RWPE2 (cell line): Measurements from ENCODE around the gene CACNA1B.
"Not testable (repeated sequence)": the region's sequence is repeated elsewhere in the genome, so short reads cannot be mapped to it uniquely, and the experiment has no call there.

ENCODE experiments used
- ATAC-seq: fragments of 200-7000 bp; cut with Tn5 transposase; 3 replicates; pipeline ENCODE4 v1.9.1; 2021; ENCODE audit warnings: low read depth
- DNase-seq: peaks from one replicate; pipeline ENCODE4 v3.0.0-alpha.2; 2020; ENCODE audit warnings: low spot score
- H3K27ac ChIP-seq: fragments of 450-650 bp; 2 replicates; pipeline ENCODE4 v1.5.1; 2017; ENCODE audit warnings: mild to moderate bottlenecking; ENCODE audit not compliant: poor library complexity, severe bottlenecking
- H3K27me3 ChIP-seq: fragments of 250-450 bp; sonication (Bioruptor Pico); 2 replicates; pipeline ENCODE4 v1.5.1; 2021; ENCODE audit warnings: mild to moderate bottlenecking, moderate library complexity; ENCODE audit not compliant: insufficient read depth, poor library complexity, severe bottlenecking
- H3K36me3 ChIP-seq: fragments of 250-450 bp; sonication (Bioruptor Pico); 2 replicates; pipeline ENCODE4 v1.5.1; 2020; ENCODE audit warnings: low read depth, mild to moderate bottlenecking, moderate library complexity
- H3K4me1 ChIP-seq: fragments of 250-450 bp; sonication (Bioruptor Pico); 2 replicates; pipeline ENCODE4 v1.5.1; 2021; ENCODE audit warnings: mild to moderate bottlenecking, moderate library complexity; ENCODE audit not compliant: insufficient read depth, poor library complexity, severe bottlenecking
- H3K4me3 ChIP-seq: fragments of 250-450 bp; sonication (Bioruptor Pico); 2 replicates; pipeline ENCODE4 v1.5.1; 2021; ENCODE audit warnings: mild to moderate bottlenecking, moderate library complexity; ENCODE audit not compliant: severe bottlenecking
- H3K9me3 ChIP-seq: fragments of 250-450 bp; sonication (Bioruptor Pico); 2 replicates; pipeline ENCODE4 v1.5.1; 2021; ENCODE audit warnings: mild to moderate bottlenecking, moderate library complexity; ENCODE audit not compliant: severe bottlenecking
- TF ChIP-seq, protein P1 (sequence below): fragments of 450-650 bp; IDR thresholded peaks from one replicate; pipeline ENCODE4 v1.5.1; 2017; ENCODE audit warnings: mild to moderate bottlenecking, moderate library complexity; ENCODE audit not compliant: poor library complexity, severe bottlenecking

CACNA1B gene

DNA sequence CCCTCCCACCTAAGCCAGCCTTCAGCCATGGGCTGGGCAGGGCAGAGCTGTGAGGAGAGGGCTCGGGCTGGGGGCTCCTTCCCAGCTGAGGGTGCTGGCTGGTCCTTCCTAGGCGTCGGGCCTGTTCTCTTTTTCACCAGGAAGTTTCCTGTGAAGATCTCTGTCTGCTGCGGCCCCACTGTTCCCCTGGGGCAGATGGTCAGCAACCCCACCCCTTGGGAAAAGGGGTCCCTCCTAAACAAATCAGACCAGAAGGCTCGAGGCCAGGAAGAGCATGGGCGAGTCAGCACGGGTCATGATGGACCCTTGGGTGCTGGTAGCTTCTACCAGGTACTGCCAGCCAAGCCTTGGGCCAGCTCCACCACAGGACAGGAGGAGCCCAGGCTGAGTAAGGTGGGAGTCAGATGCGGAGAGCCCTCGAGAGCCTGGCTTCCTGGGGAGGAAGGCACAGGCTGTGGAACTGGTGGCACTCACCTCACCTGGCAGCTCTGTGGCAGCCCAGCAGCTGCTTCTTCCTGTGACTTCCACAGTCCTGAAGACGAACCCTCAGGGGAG, 3.5 kb downstream of the CACNA1B start:
- H3K4me3 ChIP-seq: no peak overlapping the region
- H3K27ac ChIP-seq: no peak overlapping the region
- H3K9me3 ChIP-seq: no peaks in the 10 kb centered on the region
- no peak for DNase-seq
- H3K27me3 ChIP-seq: peaks cover 19% of the 10 kb centered on the region
- no peaks in the 10 kb centered on the region for H3K4me1 ChIP-seq
- TF ChIP-seq, protein P1, sequence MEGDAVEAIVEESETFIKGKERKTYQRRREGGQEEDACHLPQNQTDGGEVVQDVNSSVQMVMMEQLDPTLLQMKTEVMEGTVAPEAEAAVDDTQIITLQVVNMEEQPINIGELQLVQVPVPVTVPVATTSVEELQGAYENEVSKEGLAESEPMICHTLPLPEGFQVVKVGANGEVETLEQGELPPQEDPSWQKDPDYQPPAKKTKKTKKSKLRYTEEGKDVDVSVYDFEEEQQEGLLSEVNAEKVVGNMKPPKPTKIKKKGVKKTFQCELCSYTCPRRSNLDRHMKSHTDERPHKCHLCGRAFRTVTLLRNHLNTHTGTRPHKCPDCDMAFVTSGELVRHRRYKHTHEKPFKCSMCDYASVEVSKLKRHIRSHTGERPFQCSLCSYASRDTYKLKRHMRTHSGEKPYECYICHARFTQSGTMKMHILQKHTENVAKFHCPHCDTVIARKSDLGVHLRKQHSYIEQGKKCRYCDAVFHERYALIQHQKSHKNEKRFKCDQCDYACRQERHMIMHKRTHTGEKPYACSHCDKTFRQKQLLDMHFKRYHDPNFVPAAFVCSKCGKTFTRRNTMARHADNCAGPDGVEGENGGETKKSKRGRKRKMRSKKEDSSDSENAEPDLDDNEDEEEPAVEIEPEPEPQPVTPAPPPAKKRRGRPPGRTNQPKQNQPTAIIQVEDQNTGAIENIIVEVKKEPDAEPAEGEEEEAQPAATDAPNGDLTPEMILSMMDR: no peak
- ATAC-seq: no peak
- no peaks in the 10 kb centered on the region for H3K36me3 ChIP-seq

DNA sequence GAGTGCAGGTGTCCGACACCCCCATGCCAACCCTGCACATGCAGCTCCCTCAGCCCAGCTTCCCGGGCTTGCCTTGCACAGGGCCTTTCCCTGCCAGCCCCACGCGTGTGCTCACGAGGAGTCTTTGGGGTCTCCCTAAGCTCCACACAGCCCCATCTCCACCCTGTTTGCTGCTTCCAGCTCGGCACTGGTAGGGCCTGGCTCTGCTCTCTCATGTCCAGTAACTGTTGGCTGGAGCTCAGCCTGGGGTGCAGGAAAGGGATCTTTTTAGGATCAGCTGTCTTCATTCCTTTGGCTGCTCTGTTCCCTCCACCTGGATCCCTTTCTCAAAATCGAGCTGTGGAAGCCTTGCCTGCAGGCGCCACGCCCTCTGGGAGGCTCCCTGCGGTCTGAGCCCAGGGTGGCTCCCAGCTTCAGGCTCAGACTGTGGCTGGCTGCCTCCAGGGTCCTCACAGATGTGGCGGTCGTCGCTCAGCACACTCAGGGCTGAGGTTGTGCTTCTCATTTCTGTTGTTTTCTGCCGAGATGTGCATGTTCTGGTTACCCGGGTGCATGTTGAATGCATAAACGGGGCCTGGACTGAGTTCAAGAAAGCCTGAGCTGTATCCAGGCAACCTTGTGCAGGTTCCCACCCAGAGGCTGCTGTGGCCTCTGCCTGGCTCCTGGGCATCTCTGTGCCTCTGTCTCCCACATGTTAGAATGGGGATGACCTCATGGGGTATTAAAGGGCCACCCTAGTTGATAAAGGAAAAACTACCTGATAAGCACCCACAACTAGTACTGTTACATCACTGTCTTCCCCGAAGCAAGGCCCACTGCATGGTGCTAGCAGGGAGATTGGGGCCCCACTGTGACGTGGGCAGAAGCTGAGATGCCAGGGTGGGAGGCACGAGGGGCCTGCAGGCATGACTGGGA, 4.3 kb downstream of the CACNA1B start:
- Histone ChIP-seq H3K4me3 (no peak overlapping the region), H3K27me3 (peaks cover 12% of the 10 kb centered on the region), H3K36me3 (no peaks in the 10 kb centered on the region), H3K9me3 (no peaks in the 10 kb centered on the region), H3K27ac (no peak overlapping the region), H3K4me1 (no peaks in the 10 kb centered on the region)
- TF ChIP-seq, protein P1: no peak
- ATAC-seq (no peak), DNase-seq (no peak)

DNA sequence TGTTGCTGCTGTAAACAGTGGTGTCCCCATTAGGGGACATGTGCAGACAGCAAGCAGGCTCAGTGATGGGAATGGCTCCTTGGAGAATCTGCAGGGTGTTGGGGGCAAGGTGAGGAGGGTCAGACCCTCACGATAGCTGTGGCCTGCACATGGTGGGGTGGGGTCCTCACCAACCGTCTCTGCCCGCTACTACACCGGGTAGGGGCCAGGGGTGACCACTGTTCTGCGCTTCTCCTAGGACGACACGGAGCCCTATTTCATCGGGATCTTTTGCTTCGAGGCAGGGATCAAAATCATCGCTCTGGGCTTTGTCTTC, 4.9 kb downstream of the CACNA1B start:
- no peaks in the 10 kb centered on the region for H3K9me3 ChIP-seq
- DNase-seq (no peak), ATAC-seq (no peak)
- peaks cover 8% of the 10 kb centered on the region for H3K27me3 ChIP-seq
- H3K4me3 ChIP-seq: no peak overlapping the region
- no peaks in the 10 kb centered on the region for H3K36me3 ChIP-seq
- TF ChIP-seq, protein P1: no peak
- H3K27ac ChIP-seq: no peak overlapping the region
- no peaks in the 10 kb centered on the region for H3K4me1 ChIP-seq

DNA sequence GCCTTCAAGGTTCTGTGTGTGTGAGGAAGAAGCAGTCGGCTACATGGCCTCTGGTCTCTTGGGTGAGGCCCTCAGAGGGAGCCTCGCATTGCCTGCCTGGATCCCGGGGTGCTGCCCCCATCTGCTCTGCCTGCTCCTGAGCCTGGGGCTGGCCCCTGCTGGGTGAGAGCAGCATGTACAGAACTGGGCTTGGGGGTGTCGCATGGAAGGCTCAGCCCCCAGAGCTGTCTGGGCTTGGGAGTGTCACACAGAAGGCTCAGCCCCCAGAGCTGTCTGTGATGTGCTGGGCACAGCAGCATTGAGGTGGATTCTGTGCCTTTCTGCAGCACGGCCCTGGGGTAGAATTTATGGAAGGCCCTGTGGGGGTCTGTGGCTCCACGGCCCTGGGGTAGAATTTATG, 6.4 kb downstream of the CACNA1B start:
- not testable (repeated sequence) for DNase-seq, H3K36me3 ChIP-seq, ATAC-seq

DNA sequence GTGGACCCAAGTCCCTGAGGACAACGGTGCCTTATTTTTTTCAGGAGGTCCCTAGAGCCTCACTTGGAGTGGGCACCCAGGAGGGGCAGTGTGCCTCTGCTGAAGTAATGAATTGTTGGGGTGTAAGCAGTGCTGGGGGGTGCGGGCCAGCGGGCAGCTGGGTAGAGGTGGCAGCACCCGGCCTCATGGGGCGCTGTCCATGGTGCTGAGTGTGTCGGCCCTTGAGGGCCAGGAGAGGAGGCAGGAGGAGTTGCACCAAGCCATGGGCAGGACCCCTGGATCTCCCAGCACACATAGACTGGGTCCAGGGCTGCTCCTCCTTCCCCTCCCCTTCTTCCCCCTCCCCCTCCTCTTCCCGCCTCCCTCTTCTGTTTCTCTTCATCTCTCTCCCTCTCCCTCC, 7.0 kb downstream of the CACNA1B start:
- not testable (repeated sequence) for ATAC-seq, DNase-seq, H3K9me3 ChIP-seq

More for the DNA sequence above, 6.4 kb downstream of the CACNA1B start:
- H3K9me3 ChIP-seq, H3K4me3 ChIP-seq, H3K4me1 ChIP-seq, H3K27ac ChIP-seq, H3K27me3 ChIP-seq: not testable (repeated sequence)

DNA sequence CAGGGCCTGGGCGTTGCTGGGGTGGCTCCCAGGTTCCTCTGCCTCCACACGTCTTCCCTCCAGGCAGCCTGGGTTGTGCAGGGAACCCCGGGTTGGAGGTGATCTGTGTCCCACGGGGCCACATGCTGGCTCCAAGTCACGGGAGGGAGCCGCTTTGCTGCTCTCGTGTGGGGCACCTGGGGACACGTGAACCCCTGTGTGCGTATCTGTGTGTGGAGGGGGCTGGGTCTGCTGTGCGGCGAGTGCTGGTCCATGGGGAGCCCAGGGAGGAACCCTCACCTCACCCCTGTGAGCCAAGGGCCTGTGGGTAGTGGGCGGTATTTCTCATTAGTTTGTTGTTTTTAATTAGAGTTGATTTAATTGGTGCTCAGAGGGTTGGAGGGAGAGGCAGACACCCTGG, 7.5 kb downstream of the CACNA1B start:
- not testable (repeated sequence) for H3K27me3 ChIP-seq, H3K4me3 ChIP-seq, H3K9me3 ChIP-seq, H3K4me1 ChIP-seq, H3K36me3 ChIP-seq, DNase-seq, ATAC-seq, H3K27ac ChIP-seq

More for the DNA sequence above, 7.0 kb downstream of the CACNA1B start:
- H3K4me1 ChIP-seq, H3K27ac ChIP-seq, H3K27me3 ChIP-seq, H3K36me3 ChIP-seq, H3K4me3 ChIP-seq: not testable (repeated sequence)

DNA sequence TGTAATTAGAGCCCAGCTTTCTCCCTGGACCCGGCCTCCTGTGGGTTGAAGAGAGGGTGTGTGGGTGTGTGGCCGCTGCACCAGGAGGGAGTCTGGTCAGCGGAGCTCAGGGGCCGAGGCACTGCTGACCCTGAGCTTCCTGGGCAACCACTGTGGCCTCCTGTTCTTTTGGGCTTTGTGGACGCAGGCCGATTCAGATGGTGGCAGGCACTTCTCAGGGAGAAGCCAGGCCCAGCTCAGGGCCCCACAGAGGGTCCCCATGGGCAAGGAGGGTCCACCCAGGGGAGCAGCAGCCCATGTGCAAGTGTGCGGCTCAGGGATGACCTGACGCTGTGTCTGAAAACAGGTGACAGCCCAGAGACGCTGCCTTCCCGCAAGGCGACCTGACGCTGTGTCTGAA, 11.0 kb downstream of the CACNA1B start:
- not testable (repeated sequence) for ATAC-seq, H3K27me3 ChIP-seq, DNase-seq, H3K9me3 ChIP-seq, H3K4me1 ChIP-seq, H3K27ac ChIP-seq, H3K4me3 ChIP-seq, H3K36me3 ChIP-seq

DNA sequence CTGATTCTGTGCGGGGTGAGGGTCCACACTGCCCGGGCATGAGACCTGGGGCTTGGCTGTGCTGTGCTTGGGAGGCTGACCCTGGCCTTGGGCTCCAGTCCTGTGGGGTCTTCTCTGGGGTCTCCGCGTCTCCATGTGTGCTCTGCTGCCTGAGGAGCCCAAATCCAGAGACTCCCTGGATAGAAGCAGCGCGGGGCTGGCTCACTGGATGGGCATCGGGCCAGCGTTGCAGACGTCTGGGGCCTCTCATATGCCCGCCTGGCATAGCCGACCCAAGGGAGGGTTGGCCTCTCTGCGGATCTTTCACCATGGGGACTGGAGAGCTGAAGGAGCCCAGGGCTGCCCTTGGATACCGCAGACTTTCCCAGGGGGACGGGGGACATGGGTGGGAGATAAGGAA, 12.4 kb downstream of the CACNA1B start:
- not testable (repeated sequence) for DNase-seq, H3K9me3 ChIP-seq, ATAC-seq, H3K4me3 ChIP-seq, H3K27ac ChIP-seq, H3K4me1 ChIP-seq, H3K36me3 ChIP-seq, H3K27me3 ChIP-seq
